Fibroblast of peridontal ligament (primary cell): Measurements from ENCODE around the gene SCARF1.
A peak's percentile ranks its signal among the peaks of the same experiment; 100 is the strongest.

Experiments
- DNase-seq: peaks from one replicate; pipeline ENCODE4 v3.0.0-alpha.2; 2010; ENCODE audit errors: extremely low read depth

The SCARF1 gene

DNA sequence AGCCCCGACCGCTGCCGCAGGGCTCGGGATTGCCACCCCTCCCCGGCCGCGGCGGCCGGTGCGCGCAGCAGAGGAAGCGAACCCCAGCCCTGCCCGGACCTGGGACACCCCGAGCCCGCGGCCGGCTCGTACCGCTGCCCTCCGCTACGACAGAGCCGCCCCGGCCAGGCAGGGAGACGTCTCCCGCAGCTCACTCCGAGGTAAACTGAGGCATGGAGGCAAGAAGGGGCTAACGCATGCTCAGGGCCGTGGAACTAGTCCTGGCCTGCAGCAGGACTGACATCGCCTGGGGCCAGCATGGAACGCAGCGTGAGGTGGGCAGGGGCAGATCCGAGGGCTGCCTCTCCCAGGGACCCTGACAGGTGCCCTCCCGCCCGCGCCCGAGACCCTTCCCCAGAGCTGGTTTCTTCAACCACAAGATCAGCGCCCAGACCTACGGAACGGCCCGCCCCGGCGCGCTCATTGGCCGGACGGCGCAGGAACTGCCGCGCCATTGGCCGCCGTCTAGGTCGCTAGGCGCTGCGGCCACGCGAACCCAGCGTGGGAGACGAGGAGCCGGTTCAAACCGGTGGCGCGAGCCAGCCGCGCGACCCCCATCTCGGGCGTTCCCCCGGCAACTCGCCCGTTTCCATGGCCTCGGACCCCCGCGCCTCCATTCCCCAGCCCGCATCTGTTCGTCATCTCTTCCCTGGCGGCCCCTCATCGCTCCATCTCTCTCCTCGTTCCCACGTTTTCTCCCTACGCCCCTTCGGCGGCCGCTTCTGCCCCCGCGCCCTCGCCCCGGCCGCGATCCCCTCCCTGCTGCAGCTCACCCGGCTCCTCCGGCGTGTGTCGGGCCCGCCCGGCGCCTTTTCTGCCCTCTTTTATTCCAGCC, 17.3 kb downstream of the SCARF1 start, which contains the start of gene SLC43A2:
TSS of gene SLC43A2 (minus strand) at position 853 of the 874 bp plus-strand sequence. CDS start 960 bp downstream, outside the sequence.
- peak; percentile 57 for DNase-seq

DNA sequence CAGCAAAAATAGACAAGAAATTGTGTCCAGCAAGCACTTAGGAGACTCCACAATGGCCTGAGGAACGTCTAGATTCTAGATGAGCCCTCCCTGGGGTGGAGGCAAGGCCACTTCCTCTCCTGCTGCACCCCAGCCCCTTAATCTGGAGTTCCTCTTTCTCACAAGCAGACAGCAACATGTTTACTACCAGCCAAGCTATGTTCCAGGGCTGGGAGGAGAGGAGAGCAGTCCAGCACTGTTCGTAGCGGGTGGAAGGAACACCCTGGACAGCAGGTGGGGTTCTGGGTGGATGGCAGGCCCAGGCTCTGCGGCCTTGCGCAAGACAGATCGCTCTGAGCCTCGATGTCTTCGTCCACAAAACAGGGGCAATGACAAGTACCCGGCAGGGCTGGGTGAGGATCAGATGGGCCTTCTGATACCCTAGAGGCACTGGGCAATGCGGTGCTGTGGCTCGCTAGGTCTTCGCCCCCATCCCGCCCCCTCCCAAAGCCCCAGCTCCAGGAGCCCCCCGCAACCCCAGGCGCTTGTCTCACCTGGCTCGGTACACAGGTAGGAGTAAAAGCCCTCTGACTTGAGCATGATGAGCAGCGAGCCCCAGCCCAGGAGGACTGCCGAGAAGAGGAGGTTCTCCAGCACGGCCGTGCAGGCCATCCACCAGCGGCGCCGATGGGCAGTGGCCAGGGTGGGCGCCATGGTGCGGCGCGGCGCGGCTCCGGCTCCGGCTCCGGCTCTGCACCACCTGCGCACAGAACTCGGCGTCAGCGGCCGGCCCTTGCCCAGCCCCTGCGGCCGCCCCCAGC, 18.1 kb downstream of the SCARF1 start:
- DNase-seq: no peak

DNA sequence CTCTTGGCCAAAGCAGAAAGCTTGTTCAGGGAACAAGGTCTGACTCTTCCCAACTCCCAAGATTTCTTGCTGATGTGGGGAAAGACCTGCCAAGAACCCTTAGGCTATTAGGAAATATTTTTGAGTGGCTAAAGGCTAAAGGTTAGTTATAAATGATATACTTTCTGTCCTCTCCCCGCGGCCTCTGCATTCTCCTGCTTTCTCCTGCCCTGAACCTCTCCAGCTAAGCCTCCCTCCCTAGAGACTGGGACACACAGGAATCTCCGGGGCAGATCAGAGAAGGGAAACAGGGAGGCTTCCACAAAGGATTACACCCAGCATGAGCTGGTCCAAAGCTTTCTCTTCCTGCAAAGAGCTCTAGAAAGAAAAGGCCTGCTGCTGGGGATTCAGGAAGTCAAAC, 19.2 kb downstream of the SCARF1 start:
- peak; percentile 8 for DNase-seq

DNA sequence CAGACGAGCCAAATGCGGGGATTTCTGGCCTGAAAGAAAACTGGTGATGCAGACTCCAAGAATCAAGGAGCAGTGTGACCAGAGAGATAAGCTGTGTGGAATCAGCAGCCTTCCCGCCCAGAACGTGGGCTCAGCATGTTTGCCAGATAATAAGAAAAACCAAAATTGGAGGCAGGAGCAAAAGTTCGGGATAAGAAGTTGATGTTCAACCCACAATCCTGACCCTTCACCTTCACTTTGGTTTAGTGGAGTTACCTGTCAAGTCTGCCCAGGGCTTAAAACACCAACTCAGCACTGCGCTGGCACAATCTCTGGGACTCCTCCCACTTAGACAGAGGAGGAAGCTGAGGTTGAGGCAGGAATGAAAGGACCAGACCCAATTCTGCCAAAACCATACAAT, 20.0 kb downstream of the SCARF1 start:
- DNase-seq: no peak

DNA sequence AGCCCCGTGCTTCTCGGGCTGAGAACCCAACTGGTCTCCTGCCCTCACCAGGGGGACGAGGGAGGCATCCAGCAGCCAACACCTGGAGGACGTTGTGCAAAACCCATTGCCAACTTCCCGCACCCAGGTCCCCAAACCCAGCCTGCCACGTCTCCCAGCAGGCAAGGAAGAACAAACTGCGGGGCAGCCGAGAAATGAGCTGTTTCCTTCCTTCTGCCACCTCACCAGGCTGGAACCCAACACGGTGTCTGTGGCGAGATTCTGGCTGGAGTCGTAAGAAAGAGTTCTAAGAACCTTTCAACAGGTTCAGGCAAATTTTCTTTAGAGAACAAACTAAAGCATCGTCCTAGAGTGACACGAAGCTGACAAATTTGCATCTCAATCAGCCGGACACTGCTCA, 20.5 kb downstream of the SCARF1 start:
- no peak for DNase-seq

GRCh38 chr17:1624650-1625049, 20.9 kb downstream of the SCARF1 start:
- DNase-seq: no peak

DNA sequence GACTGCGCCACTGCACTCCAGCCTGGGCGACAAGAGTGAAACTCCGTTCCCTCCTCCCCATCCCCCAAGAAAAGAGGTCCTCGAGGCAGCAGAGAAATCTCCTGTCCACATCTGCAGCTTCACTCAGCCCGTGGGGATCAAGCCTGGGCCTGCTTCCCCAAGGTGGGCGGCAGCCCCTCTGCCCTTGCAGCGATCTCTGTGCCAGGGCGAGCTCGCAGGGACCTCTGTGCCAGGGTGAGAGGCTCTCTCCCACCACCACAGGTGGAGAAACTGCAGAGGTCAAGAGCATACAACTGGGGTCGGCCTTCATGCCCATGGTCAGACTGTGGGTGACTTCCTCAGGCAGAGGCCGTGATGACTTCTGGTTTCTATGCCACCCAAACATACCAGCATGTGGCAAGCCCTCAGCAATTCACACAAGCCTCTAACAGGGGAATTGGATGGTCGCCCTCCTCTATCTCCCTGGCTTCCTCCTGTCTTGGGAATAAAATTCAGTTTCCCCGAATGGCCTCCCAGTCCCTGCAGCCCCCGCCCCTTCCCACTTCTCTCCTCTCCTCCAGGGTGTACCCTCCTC, 22.4 kb downstream of the SCARF1 start:
- no peak for DNase-seq

GRCh38 chr17:1621273-1621954, 24.1 kb downstream of the SCARF1 start:
- DNase-seq: no peak

DNA sequence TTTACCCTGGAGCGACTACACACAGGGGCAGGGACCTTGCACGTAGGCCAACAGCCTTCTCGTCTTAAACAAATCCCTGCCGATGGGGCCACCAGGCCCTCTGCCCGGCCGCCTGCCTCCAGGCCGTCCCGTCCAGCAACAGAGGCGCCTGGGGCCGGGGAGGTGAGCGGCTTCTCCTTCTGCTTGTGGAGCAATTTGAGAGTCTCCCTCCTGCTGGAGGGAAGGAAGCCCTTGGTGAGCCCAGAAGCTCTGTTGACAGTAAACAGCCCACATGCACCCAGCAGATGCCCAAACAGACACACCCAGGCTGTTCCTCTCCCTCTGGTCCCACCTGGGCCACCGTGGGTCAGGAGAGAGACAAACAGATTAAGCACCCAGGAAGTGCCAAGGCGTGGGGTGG, 25.0 kb downstream of the SCARF1 start:
- DNase-seq: no peak

DNA sequence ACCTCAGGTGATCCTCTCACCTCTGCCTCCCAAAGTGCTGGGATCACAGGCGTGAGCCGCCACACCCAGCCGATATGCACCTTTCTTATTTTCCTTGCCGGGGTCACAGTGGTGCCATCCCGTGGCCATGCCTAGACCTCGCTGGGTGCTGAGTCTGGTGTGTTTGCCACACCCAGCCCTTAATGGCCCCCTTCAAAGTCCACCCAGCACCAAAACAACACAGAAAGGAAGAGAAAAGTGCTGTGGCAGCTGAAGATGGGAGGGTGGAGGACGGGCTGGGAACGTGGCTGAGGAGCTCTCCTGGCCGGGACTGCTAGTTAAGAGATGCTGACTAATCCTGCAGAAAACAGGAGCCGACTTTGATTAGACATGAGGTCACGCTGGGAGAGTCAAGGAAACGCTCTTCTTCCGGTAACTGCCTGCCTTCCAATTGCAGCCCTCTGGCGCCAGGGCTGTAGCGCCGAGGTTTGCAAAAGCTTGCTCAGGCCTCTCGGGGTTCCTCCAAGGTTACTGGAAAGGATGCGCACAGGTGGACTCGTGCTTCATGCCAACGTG, 27.8 kb downstream of the SCARF1 start:
- DNase-seq: peak; percentile 79

- DNase-seq: no peak
Measured at GRCh38 chr17:1616101-1616500, 29.4 kb downstream of the SCARF1 start.

DNA sequence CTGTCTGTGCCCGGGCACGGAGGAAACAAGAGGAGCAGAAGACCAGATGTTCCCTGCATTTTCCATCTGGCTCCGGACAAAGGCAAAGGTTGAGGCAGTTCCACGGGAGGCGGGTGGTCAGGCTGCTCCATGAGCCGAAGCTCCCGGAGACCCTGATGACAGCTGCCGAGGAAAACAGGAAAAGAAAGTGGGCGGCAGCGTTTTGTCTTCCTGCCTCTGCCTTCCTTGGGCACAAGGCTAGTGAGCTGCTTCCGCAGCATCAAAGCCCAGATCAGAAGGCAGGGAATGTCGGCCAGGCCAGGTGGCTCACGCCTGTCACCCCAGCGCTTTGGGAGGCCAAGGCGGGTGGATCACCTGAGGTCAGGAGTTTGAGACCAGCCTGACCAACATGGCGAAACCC, 33.1 kb downstream of the SCARF1 start:
- no peak for DNase-seq

DNA sequence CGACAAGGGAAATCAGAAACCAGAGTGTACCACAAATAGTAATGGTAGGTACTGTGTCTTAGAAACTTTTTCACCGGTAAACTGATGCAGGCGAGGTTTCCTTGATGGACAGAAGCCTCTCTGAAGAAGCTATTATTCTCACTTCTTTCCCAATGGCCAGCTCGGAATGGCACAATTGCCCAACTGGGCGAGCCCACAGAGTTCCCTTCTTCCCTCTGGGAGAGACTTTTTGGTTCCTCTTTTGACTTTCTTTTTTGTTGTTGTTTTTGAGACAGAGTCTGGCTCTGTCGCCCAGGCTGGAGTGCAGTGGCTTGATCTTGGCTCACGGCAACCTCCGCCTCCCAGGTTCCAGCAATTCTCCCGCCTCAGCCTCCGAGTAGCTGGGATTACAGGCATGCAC, 33.8 kb downstream of the SCARF1 start:
- DNase-seq: no peak

DNA sequence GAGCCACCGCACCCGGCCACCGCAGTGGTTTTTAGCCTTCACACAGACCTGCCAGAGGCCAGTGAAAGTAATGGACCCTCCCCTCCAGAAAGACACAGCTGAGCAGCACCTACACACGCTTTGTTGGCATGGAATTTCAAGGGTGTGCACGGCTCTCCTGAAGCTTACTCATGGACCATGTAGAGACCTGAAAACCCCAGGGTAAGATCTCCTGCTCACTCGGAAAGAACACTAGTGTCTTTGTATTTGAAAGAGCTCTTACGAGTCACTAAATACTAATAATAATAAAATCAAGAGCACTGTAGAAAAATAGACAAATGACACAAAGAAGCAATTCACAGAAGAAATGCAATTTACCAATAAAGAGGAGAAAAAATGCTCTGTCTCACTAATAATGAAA, 36.9 kb downstream of the SCARF1 start:
- DNase-seq: no peak

GRCh38 chr17:1607971-1608320, 37.6 kb downstream of the SCARF1 start:
- DNase-seq: no peak

DNA sequence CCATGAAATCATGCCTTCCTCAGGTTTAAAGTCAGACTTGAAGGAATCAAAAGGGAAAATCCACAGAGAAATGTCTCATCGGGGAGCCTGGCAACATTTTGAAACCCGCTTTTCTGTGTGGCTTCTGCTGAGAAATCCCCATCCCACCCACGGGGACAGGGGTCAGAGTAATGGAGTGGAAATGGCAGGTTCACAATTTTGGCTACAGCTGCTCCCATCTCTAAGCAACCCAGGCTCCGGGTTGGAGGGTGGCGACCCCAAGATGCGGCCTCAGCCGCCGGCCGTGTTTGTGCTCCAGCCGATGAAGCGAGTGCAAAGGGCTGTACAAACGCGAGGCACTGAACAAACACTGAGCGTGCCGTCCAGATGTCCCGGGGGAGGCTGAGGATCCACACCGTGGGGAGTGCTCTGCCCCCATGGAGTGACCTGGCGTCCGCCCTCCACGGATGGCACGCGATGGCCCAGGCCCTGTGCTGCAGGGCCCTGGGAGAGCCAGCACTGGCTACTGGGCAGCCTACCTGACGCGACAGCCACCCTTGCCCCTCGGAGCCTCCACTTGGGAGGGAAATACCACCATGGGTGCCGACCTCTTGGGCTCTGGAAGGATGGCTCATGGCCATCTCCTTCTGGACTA, 39.1 kb downstream of the SCARF1 start:
- DNase-seq: no peak

GRCh38 chr17:1605681-1606351, 39.7 kb downstream of the SCARF1 start:
- DNase-seq: no peak

DNA sequence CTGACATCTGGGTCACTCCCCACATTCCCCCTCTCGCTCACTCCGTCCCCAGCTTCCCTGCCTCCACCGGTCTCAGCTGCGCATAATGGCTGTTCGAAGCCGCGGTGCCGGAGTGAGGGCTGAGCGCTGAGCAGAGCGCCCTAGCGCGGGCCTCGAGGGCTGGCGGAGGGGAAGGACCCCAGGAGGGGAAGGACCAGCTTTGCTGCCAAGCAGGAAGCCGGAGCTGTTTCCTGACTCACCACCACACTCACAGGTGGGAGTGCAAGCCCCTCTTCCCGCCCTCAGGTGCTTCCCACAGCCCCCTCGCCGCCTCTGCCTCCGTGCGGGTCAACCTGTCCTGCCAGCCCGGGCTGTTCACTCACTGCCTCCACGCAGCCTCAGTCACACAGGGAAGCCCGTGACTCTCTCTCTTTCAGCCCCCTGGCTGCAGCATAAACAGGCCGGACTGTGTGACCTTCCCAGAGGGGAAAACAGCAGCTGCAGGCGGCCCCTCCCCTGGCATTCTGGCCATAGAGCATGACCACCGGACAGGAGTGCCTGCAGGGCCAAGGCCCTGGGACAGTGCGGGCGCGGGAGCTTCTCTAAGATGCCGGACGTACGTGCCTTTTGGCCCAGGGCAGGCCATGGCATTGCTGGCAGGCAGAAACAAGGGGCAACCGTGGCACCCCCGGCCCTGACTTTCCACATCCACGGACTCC, 40.6 kb downstream of the SCARF1 start:
- DNase-seq: no peak

DNA sequence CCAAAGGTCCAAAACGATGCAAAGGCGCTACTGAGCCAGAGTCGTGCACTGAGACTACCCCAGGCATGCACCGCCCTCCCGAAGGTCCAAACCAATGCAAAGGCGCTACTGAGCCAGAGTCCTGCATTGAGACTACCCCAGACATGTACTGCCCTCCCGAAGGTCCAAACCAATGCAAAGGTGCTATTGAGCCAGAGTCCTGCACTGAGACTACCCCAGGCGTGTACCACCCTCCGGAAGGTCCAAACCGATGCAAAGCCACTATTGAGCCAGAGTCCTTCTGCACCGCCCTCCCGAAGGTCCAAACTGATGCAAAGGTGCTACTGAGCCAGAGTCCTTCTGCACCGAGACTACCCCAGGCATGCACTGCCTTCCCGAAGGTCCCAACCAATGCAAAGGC, 44.0 kb downstream of the SCARF1 start:
- no peak for DNase-seq
